Astrocyte (in vitro differentiated cells and primary cell): Measurements from ENCODE around the gene GTSE1. TPM values are rescaled to one million over a fixed set of nuclear protein-coding genes. Genes with fewer than 3 reads are reported as not detected.

Experiments
- DNase-seq: peaks from one replicate; pipeline ENCODE4 v3.0.0-alpha.2; 2010; ENCODE audit warnings: low read depth
- FAIRE-seq: peaks from 2 replicates; lab custom pipeline; 2011; peaks lifted over from hg19 to GRCh38; lab: Jason Lieb, UNC
- H2AFZ ChIP-seq: 2 replicates; pipeline ENCODE4 v1.6.0; 2012; ENCODE audit warnings: low read depth, low read length, inconsistent platforms
- H3K27ac ChIP-seq: 2 replicates; pipeline ENCODE4 v1.5.1; 2011; ENCODE audit warnings: low read depth, low read length, inconsistent platforms
- H3K27me3 ChIP-seq: 2 replicates; pipeline ENCODE4 v1.6.0; 2011; ENCODE audit warnings: low read length, inconsistent platforms; ENCODE audit not compliant: insufficient read depth
- H3K36me3 ChIP-seq: 2 replicates; pipeline ENCODE4 v1.5.1; 2011; ENCODE audit warnings: low read length, inconsistent platforms; ENCODE audit not compliant: insufficient read depth
- H3K4me1 ChIP-seq: 2 replicates; pipeline ENCODE4 v1.5.1; 2011; ENCODE audit warnings: low read length, inconsistent platforms; ENCODE audit not compliant: insufficient read depth
- H3K4me2 ChIP-seq: 2 replicates; pipeline ENCODE4 v1.6.0; 2012; ENCODE audit warnings: low read length, inconsistent platforms
- H3K4me3 ChIP-seq: 2 replicates; pipeline ENCODE4 v1.5.1; 2011; ENCODE audit warnings: low read depth, mild to moderate bottlenecking, low read length, inconsistent platforms; ENCODE audit not compliant: insufficient read depth
- H3K79me2 ChIP-seq: 2 replicates; pipeline ENCODE4 v1.6.0; 2012; ENCODE audit warnings: mild to moderate bottlenecking, low read length, inconsistent platforms; ENCODE audit not compliant: insufficient read depth
- H3K9ac ChIP-seq: 2 replicates; pipeline ENCODE4 v1.6.0; 2012; ENCODE audit warnings: mild to moderate bottlenecking, low read length, inconsistent platforms
- H3K9me3 ChIP-seq: 2 replicates; pipeline ENCODE4 v1.5.1; 2012; ENCODE audit warnings: low read depth, mild to moderate bottlenecking, low read length, inconsistent platforms; ENCODE audit not compliant: insufficient read depth
- H4K20me1 ChIP-seq: 2 replicates; pipeline ENCODE4 v1.6.0; 2012; ENCODE audit warnings: low read length, inconsistent platforms; ENCODE audit not compliant: insufficient read depth
- H3K27ac Mint-ChIP-seq: one replicate; pipeline ENCODE4 v1.8.0; 2021; ENCODE audit warnings: mild to moderate bottlenecking, mixed read lengths; ENCODE audit not compliant: unreplicated experiment
- H3K27me3 Mint-ChIP-seq: one replicate; pipeline ENCODE4 v1.8.0; 2021; ENCODE audit warnings: low read depth, mixed read lengths; ENCODE audit not compliant: unreplicated experiment
- H3K36me3 Mint-ChIP-seq: one replicate; pipeline ENCODE4 v1.8.0; 2021; ENCODE audit warnings: low read depth, mixed read lengths; ENCODE audit not compliant: unreplicated experiment
- H3K4me1 Mint-ChIP-seq: one replicate; pipeline ENCODE4 v1.8.0; 2021; ENCODE audit warnings: low read depth, mixed read lengths; ENCODE audit not compliant: unreplicated experiment
- H3K4me3 Mint-ChIP-seq: one replicate; pipeline ENCODE4 v1.8.0; 2021; ENCODE audit warnings: mild to moderate bottlenecking, moderate library complexity, mixed read lengths; ENCODE audit not compliant: unreplicated experiment
- H3K9me3 Mint-ChIP-seq: one replicate; pipeline ENCODE4 v1.8.0; 2021; ENCODE audit warnings: mild to moderate bottlenecking, mixed read lengths; ENCODE audit not compliant: unreplicated experiment
- EZH2 ChIP-seq: IDR thresholded peaks from 2 replicates; pipeline ENCODE4 v1.6.1; 2012; ENCODE audit warnings: mild to moderate bottlenecking, low read length, inconsistent platforms; ENCODE audit not compliant: insufficient read depth
- total RNA-seq: library from RNA; stranded (reverse); gene quantifications from 2 replicates; pipeline ENCODE4 v1.2.1, GENCODE V29; 2021
- TF ChIP-seq, protein P1 (sequence below): IDR thresholded peaks from 2 replicates; pipeline ENCODE4 v1.5.1; 2011; ENCODE audit warnings: low read depth, mild to moderate bottlenecking, inconsistent platforms, low read length, moderate library complexity; ENCODE audit not compliant: insufficient read depth

The GTSE1 gene
- total RNA-seq, 1 donor from 2014 or later, result 4.1 TPM

DNA sequence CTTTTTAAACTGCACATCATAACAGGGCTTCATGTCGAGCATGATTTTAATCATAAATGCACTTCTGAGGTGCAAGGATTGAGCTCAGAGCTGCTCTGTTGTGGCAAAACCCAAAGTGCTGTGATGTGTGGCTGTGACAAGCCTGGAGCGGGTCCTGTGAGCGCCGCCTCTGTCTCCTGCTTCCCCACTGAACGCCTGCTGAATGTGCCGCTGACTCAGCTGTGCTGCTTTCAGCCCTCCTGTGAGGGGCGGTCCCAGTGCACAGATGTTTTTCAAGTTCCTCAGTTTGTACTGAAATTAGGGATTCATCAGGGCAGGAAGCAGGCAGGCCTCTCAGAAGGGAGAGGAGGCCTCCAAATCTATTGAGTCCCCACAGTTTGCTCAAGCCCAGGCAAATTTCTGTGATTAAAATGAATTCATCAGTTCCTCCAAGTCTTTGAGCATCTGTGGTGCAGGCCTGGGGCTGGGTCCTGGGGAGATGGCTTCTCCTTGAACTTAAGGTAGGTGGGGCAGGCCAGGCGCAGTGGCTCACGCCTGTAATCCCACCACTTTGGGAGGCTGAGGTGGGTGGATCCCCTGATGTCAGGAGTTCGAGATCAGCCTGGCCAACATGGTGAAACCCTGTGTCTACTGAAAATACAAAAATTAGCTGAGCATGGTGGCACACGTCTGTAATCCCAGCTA lies 3.0 kb upstream of the GTSE1 start:
- no peaks in the 10 kb centered on the region for H3K9me3 Mint-ChIP-seq
- Histone ChIP-seq H3K36me3 (peaks cover 3% of the 10 kb centered on the region), H3K9ac (peak overlapping the region; percentile 12), H3K79me2 (peaks cover 19% of the 10 kb centered on the region), H3K4me2 (peak overlapping the region; percentile 34), H3K9me3 (no peaks in the 10 kb centered on the region), H3K27me3 (no peaks in the 10 kb centered on the region), H3K4me1 (peaks cover 20% of the 10 kb centered on the region), H2AFZ (no peak overlapping the region), H3K4me3 (no peak overlapping the region), H3K27ac (no peak overlapping the region), H4K20me1 (no peaks in the 10 kb centered on the region)
- FAIRE-seq (no peak), DNase-seq (peak; percentile 29)
- H3K27ac Mint-ChIP-seq, result peak overlapping the region; percentile 50
- peaks cover 15% of the 10 kb centered on the region for H3K4me1 Mint-ChIP-seq
- peaks cover 9% of the 10 kb centered on the region for H3K36me3 Mint-ChIP-seq
- H3K27me3 Mint-ChIP-seq, result no peaks in the 10 kb centered on the region
- no peak for TF ChIP-seq EZH2
- TF ChIP-seq, protein P1, sequence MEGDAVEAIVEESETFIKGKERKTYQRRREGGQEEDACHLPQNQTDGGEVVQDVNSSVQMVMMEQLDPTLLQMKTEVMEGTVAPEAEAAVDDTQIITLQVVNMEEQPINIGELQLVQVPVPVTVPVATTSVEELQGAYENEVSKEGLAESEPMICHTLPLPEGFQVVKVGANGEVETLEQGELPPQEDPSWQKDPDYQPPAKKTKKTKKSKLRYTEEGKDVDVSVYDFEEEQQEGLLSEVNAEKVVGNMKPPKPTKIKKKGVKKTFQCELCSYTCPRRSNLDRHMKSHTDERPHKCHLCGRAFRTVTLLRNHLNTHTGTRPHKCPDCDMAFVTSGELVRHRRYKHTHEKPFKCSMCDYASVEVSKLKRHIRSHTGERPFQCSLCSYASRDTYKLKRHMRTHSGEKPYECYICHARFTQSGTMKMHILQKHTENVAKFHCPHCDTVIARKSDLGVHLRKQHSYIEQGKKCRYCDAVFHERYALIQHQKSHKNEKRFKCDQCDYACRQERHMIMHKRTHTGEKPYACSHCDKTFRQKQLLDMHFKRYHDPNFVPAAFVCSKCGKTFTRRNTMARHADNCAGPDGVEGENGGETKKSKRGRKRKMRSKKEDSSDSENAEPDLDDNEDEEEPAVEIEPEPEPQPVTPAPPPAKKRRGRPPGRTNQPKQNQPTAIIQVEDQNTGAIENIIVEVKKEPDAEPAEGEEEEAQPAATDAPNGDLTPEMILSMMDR, result no peak
- H3K4me3 Mint-ChIP-seq, result no peak overlapping the region

DNA sequence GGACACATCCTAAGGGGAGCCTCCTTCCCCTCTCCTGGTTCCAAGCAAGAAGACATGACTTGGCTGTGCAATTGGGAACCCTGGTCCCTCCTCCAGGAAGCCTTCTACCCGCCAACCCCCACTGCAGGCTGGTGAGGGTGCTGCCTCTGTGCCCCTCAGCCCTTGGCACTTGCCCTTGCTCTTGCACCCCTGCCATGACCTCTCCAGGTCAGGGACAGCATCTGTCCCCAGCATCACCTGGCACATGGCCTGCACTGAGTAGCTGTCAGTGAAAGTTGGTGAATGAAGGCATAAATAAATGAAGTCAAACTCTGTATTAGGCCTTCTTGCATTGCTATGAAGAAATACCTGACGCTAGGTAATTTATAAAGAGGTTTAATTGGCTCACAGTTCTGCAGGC lies 1.9 kb upstream of the GTSE1 start:
- H3K9ac ChIP-seq, result no peak overlapping the region
- Mint-ChIP-seq H3K4me3 (peak overlapping the region; percentile 73), H3K4me1 (peaks cover 15% of the 10 kb centered on the region), H3K36me3 (peaks cover 9% of the 10 kb centered on the region), H3K9me3 (no peaks in the 10 kb centered on the region), H3K27me3 (no peaks in the 10 kb centered on the region), H3K27ac (peak overlapping the region; percentile 62)
- no peak overlapping the region for H3K4me3 ChIP-seq
- H3K79me2 ChIP-seq, result peaks cover 28% of the 10 kb centered on the region
- H3K36me3 ChIP-seq, result peaks cover 5% of the 10 kb centered on the region
- TF ChIP-seq, protein P1, result no peak
- TF ChIP-seq EZH2, result no peak
- no peak for DNase-seq
- H3K4me2 ChIP-seq, result no peak overlapping the region
- H3K27me3 ChIP-seq, result no peaks in the 10 kb centered on the region
- no peak overlapping the region for H3K27ac ChIP-seq
- no peaks in the 10 kb centered on the region for H4K20me1 ChIP-seq
- H2AFZ ChIP-seq, result no peak overlapping the region
- H3K9me3 ChIP-seq, result no peaks in the 10 kb centered on the region
- H3K4me1 ChIP-seq, result peaks cover 20% of the 10 kb centered on the region
- no peak for FAIRE-seq
